Glutamatergic neuron (in vitro differentiated cells): ENCODE results near the gene SULT2B1. TPM values are rescaled to one million over a fixed set of nuclear protein-coding genes. Genes with fewer than 3 reads are reported as not detected.
A peak's percentile ranks its signal among the peaks of the same experiment; 100 is the strongest.

Experiments used
- DNase-seq: peaks from one replicate; pipeline ENCODE4 v3.0.0; 2022
- H3K27ac Mint-ChIP-seq: one replicate; pipeline ENCODE4 v1.8.0; 2020; ENCODE audit warnings: mild to moderate bottlenecking, mixed read lengths, inconsistent platforms; ENCODE audit not compliant: unreplicated experiment
- H3K27me3 Mint-ChIP-seq: one replicate; pipeline ENCODE4 v1.8.0; 2020; ENCODE audit warnings: mild to moderate bottlenecking, moderate library complexity, mixed read lengths, inconsistent platforms; ENCODE audit not compliant: unreplicated experiment
- H3K36me3 Mint-ChIP-seq: one replicate; pipeline ENCODE4 v1.8.0; 2020; ENCODE audit warnings: mild to moderate bottlenecking, mixed read lengths, inconsistent platforms; ENCODE audit not compliant: unreplicated experiment
- H3K4me1 Mint-ChIP-seq: one replicate; pipeline ENCODE4 v1.8.0; 2020; ENCODE audit warnings: mild to moderate bottlenecking, low read depth, mixed read lengths, inconsistent platforms; ENCODE audit not compliant: unreplicated experiment
- H3K4me3 Mint-ChIP-seq: one replicate; pipeline ENCODE4 v1.8.0; 2020; ENCODE audit warnings: mild to moderate bottlenecking, mixed read lengths, inconsistent platforms; ENCODE audit not compliant: unreplicated experiment
- H3K9me3 Mint-ChIP-seq: one replicate; pipeline ENCODE4 v1.8.0; 2020; ENCODE audit warnings: mild to moderate bottlenecking, moderate library complexity, mixed read lengths, inconsistent platforms; ENCODE audit not compliant: unreplicated experiment
- CTCF ChIP-seq: fragments of 200-600 bp; sonication (generic); IDR thresholded peaks from one replicate; pipeline ENCODE4 v1.5.0; 2021; ENCODE audit not compliant: partially characterized antibody, unreplicated experiment
- total RNA-seq: library from RNA; stranded (reverse); fragmentation: NEBNext Ultra II Directional; extraction: Animal tissue kit (Norgen Biotek cat#: 25700); gene quantifications from one replicate; pipeline ENCODE4 v1.2.1, GENCODE V29; 2021; ENCODE audit not compliant: unreplicated experiment

Gene SULT2B1
- total RNA-seq, 1 donor from 2014 or later = not detected

GRCh38 chr19:48607359-48607755 is 55.4 kb downstream of the SULT2B1 start:
- no peak overlapping the region for H3K27ac Mint-ChIP-seq
- H3K9me3 Mint-ChIP-seq = peaks cover 2% of the 10 kb centered on the region
- no peak for TF ChIP-seq CTCF

GRCh38 chr19:48608798-48609263 is 56.9 kb downstream of the SULT2B1 start:
- peak; percentile 61 for DNase-seq
- Mint-ChIP-seq H3K4me1 (no peaks in the 10 kb centered on the region), H3K4me3 (peak overlapping the region; percentile 34), H3K9me3 (peaks cover 2% of the 10 kb centered on the region), H3K36me3 (no peaks in the 10 kb centered on the region), H3K27me3 (peaks cover 4% of the 10 kb centered on the region), H3K27ac (peak overlapping the region; percentile 77)
- TF ChIP-seq CTCF = peak; percentile 26

More at GRCh38 chr19:48607359-48607755, 55.4 kb downstream of the SULT2B1 start:
- H3K36me3 Mint-ChIP-seq = no peaks in the 10 kb centered on the region
- no peaks in the 10 kb centered on the region for H3K4me1 Mint-ChIP-seq
- peaks cover 4% of the 10 kb centered on the region for H3K27me3 Mint-ChIP-seq
- no peak for DNase-seq
- H3K4me3 Mint-ChIP-seq = no peak overlapping the region

GRCh38 chr19:48609571-48610108 is 57.7 kb downstream of the SULT2B1 start:
- Mint-ChIP-seq H3K36me3 (no peaks in the 10 kb centered on the region), H3K4me3 (no peak overlapping the region), H3K9me3 (peaks cover 2% of the 10 kb centered on the region), H3K4me1 (peaks cover 1% of the 10 kb centered on the region), H3K27ac (no peak overlapping the region), H3K27me3 (peaks cover 6% of the 10 kb centered on the region)
- DNase-seq = no peak
- no peak for TF ChIP-seq CTCF

GRCh38 chr19:48611872-48612271 is 59.9 kb downstream of the SULT2B1 start:
- Mint-ChIP-seq H3K9me3 (peaks cover 2% of the 10 kb centered on the region), H3K36me3 (no peaks in the 10 kb centered on the region), H3K27ac (no peak overlapping the region), H3K4me1 (peaks cover 7% of the 10 kb centered on the region), H3K4me3 (no peak overlapping the region), H3K27me3 (peaks cover 6% of the 10 kb centered on the region)
- no peak for DNase-seq
- TF ChIP-seq CTCF = no peak

- H3K27ac Mint-ChIP-seq = peak overlapping the region; percentile 77
- H3K4me1 Mint-ChIP-seq = peaks cover 7% of the 10 kb centered on the region
- no peak for TF ChIP-seq CTCF
- H3K27me3 Mint-ChIP-seq = peaks cover 9% of the 10 kb centered on the region
- H3K4me3 Mint-ChIP-seq = peak overlapping the region; percentile 16
- DNase-seq = no peak
- H3K9me3 Mint-ChIP-seq = peaks cover 2% of the 10 kb centered on the region
- H3K36me3 Mint-ChIP-seq = no peaks in the 10 kb centered on the region
Observed at GRCh38 chr19:48613024-48613851, 61.3 kb downstream of the SULT2B1 start.
